Stomach (tissue), 19 donors: ENCODE measurements around the gene HOXD3. TPM values are rescaled to one million over a fixed set of nuclear protein-coding genes. Genes with fewer than 3 reads are reported as not detected.

Experiments used
- DNase-seq, 2 donors: peaks; one replicate each; pipeline versions ENCODE4 v3.0.0 to v3.0.0-alpha.2; 2013 to 2019
- H3K27ac ChIP-seq, 5 donors: fragments of 200-600 bp in 4 of 5; sonication (generic) in 4 of 5; one replicate each; pipeline ENCODE4 v1.5.1; 2013 to 2019; ENCODE audit warnings: mild to moderate bottlenecking in 1 of 5, moderate library complexity in 1 of 5
- H3K27me3 ChIP-seq, 3 donors: fragments of 200-600 bp; sonication (generic); one replicate each; pipeline ENCODE4 v1.5.1; 2017 to 2019; ENCODE audit warnings: mixed run types in 1 of 3
- H3K36me3 ChIP-seq, 4 donors: fragments of 200-600 bp; sonication (generic); 1 replicate in 3 of 4; 2 replicates in 1 of 4; pipeline ENCODE4 v1.5.1; 2016 to 2019
- H3K4me1 ChIP-seq, 4 donors: fragments of 200-600 bp; sonication (generic); one replicate each; pipeline ENCODE4 v1.5.1; 2016 to 2019
- H3K4me3 ChIP-seq, 4 donors: fragments of 200-600 bp; sonication (generic) in 3 of 4; one replicate each; pipeline ENCODE4 v1.5.1; 2016 to 2019; ENCODE audit warnings: mild to moderate bottlenecking in 1 of 4
- H3K9me3 ChIP-seq, 4 donors: fragments of 200-600 bp; sonication (generic); one replicate each; pipeline ENCODE4 v1.5.1; 2016 to 2019
- EP300 ChIP-seq: sonication (generic); formaldehyde crosslinking; IDR thresholded peaks from one replicate; pipeline ENCODE4 v1.6.1; 2017; ENCODE audit warnings: antibody characterized with exemption
- POLR2A ChIP-seq, 4 donors: fragments of 450-650 bp; IDR thresholded peaks; one replicate each; pipeline ENCODE4 v1.6.1; 2016; ENCODE audit warnings: antibody characterized with exemption in 4 of 4, control low read depth in 2 of 4, mild to moderate bottlenecking in 1 of 4, moderate library complexity in 1 of 4
- POLR2AphosphoS5 ChIP-seq, 3 donors: sonication (generic); formaldehyde crosslinking; IDR thresholded peaks; one replicate each; pipeline ENCODE4 v1.6.1; 2016; ENCODE audit warnings: antibody characterized with exemption in 3 of 3
- WGBS, 5 donors: extraction: QIAGEN DNeasy Blood & Tissue Kit in 3 of 5; methylation state at CpG; one replicate each; pipeline versions ENCODE4 v1.1.5 to v1.1.7; 2013 to 2018; 5-methylcytosine and 5-hydroxymethylcytosine counted together
- intact Hi-C: fragments of 100-400 bp; cut with DNase I; formaldehyde crosslinking; loops from one replicate; pipeline ENCODE4 v1.15.1; 2023; ENCODE audit warnings: low total_unique reads
- long read RNA-seq, 10 donors: transcript quantifications; one replicate each; lab custom pipeline, GENCODE V29; 2026
- polyA plus RNA-seq, 3 donors: library from polyadenylated mRNA; stranded (reverse); fragments of 200-250 nt; gene quantifications; one replicate each; pipeline ENCODE4 v1.2.3, GENCODE V29; 2013
- total RNA-seq, 5 donors: library from RNA; depleted of rRNA; stranded (reverse); fragments of >200 nt; gene quantifications; one replicate each; pipeline versions ENCODE4 v1.1.0 to v1.2.3, GENCODE V29; 2014 to 2016
- TF ChIP-seq, protein P1 (sequence below), 7 experiments: fragments of 450-650 bp in 4 of 7; fragments of 200-600 bp in 3 of 7; sonication (generic) in 3 of 7; IDR thresholded peaks; one replicate each; pipeline ENCODE4 v1.5.1; 2016 to 2019; ENCODE audit warnings: antibody characterized with exemption in 7 of 7, control low read depth in 2 of 7, mild to moderate bottlenecking in 1 of 7
- donor health status: healthy with polysubstance abuse.
- donor health status: Bipolar disorder and iron deficiency.
- donor health status: healthy.

HOXD3 gene
- total RNA-seq (10 to 100 TPM in 1 of 5 donors, 1 to 10 TPM in 2, not detected in 2; 1.5 to 11.0 (median 2.5) TPM), polyA plus RNA-seq (1 to 10 TPM in 1 of 3 donors, under 1 TPM in 2; 0.44 to 2.7 (median 0.78) TPM)
- long read RNA-seq, donor 1 = 0 reads
- long read RNA-seq, donor 2 = 0 reads
- long read RNA-seq, donor 3 = 0 reads
- long read RNA-seq, donor 4 = 0 reads
- long read RNA-seq, donor 5 = 0 reads
- long read RNA-seq, donor 6 = 0 reads
- long read RNA-seq, donor 7 = 0 reads
- long read RNA-seq, donor 8 = 0 reads
- long read RNA-seq, donor 9 = 0 reads
- long read RNA-seq, donor 10 = 0 reads

GRCh38 chr2:176156807-176157498 lies at the start of gene HOXD3:
Gene HOXD3 (plus strand): TSS chr2:176157307. CDS start chr2:176169115, 11,808 bp downstream.
- WGBS, 5 donors = 5 to 9% (median 6%) methylated on average over 39 to 48 of the region's 48 CpGs
- H3K4me3 ChIP-seq = peak within 1 kb of the TSS; percentile 14 to 39 (median 23)
- peaks cover 37 to 100% (median 99%) of the 10 kb centered on the region in 3 donors for H3K27me3 ChIP-seq
- peaks cover 0 to 8% (median 0%) of the 10 kb centered on the region in 4 donors for H3K9me3 ChIP-seq
- no peaks in the 10 kb centered on the region for H3K36me3 ChIP-seq
- DNase-seq = no peak
- intact Hi-C loops = no loop called here
- H3K4me1 ChIP-seq = peaks cover 12 to 60% (median 41%) of the 10 kb centered on the region in 4 donors
- H3K27ac ChIP-seq = no peak within 1 kb of the TSS
- no peak for TF ChIP-seq POLR2A (IDR thresholded peaks at IDR 0.05)
- TF ChIP-seq EP300 = no peak
- TF ChIP-seq, protein P1, sequence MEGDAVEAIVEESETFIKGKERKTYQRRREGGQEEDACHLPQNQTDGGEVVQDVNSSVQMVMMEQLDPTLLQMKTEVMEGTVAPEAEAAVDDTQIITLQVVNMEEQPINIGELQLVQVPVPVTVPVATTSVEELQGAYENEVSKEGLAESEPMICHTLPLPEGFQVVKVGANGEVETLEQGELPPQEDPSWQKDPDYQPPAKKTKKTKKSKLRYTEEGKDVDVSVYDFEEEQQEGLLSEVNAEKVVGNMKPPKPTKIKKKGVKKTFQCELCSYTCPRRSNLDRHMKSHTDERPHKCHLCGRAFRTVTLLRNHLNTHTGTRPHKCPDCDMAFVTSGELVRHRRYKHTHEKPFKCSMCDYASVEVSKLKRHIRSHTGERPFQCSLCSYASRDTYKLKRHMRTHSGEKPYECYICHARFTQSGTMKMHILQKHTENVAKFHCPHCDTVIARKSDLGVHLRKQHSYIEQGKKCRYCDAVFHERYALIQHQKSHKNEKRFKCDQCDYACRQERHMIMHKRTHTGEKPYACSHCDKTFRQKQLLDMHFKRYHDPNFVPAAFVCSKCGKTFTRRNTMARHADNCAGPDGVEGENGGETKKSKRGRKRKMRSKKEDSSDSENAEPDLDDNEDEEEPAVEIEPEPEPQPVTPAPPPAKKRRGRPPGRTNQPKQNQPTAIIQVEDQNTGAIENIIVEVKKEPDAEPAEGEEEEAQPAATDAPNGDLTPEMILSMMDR (IDR thresholded peaks at IDR 0.05) = no peak
- no peak for TF ChIP-seq POLR2AphosphoS5 (IDR thresholded peaks at IDR 0.05)

DNA sequence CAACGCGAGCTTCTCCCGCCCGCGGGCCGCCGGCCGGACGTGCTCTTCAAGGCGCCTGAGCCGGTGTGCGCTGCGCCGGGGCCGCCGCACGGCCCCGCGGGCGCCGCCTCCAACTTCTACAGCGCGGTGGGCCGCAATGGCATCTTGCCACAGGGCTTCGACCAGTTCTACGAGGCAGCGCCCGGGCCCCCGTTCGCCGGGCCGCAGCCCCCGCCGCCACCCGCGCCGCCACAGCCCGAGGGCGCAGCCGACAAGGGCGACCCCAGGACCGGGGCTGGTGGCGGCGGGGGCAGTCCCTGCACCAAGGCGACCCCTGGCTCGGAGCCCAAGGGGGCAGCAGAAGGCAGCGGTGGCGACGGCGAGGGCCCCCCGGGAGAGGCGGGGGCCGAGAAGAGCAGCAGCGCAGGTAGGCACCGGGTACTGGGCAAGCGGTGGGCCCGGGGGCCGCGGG lies 49.4 kb upstream of the HOXD3 start:
- intact Hi-C loops = no loop called here
- H3K4me3 ChIP-seq = peak overlapping the region in 2 of 4 donors; percentile 2 to 13
- peaks cover 63 to 100% (median 99%) of the 10 kb centered on the region in 3 donors for H3K27me3 ChIP-seq
- WGBS, 5 donors = 1 to 6% (median 4%) methylated on average over 16 to 59 of the region's 59 CpGs
- H3K9me3 ChIP-seq = peaks cover 0 to 25% (median 0%) of the 10 kb centered on the region in 4 donors
- no peaks in the 10 kb centered on the region for H3K36me3 ChIP-seq
- H3K4me1 ChIP-seq = peaks cover 30 to 61% (median 44%) of the 10 kb centered on the region in 4 donors
- H3K27ac ChIP-seq = no peak overlapping the region
- no peak for TF ChIP-seq EP300
- TF ChIP-seq, protein P1 (IDR thresholded peaks at IDR 0.05) = no peak
- TF ChIP-seq POLR2A (IDR thresholded peaks at IDR 0.05) = no peak
- TF ChIP-seq POLR2AphosphoS5 (IDR thresholded peaks at IDR 0.05) = no peak
- DNase-seq = no peak

DNA sequence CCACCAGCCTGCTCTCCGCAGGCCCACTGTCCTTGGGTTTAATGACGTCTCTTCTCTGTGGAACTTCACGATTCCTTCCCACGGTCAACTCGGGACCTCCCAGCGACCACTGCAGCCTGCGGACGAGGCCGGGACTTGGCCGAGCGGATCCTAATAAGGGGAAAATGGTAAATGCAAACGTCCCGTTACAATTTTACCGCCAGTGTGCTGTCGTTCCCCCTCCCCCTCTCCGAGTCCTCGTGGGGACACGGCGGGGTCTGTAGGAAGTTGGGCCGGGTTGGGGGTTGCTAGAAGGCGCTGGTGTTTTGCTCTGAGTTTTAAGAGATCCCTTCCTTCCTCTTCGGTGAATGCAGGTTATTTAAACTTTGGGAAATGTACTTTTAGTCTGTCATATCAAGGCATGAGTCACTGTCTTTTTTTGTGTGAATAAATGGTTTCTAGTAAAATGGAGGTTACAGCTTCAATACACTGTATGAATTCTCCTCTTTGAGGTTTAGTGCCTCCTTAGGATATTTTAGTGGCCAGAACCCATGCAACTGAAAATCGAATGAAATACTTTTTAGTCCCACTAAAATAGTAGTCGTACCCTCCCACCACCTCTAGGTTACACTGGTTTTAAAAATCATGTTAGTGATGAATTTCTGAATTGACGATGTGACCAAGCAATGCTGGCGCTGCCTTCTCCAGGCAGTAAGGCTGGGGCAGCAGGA lies 47.8 kb upstream of the HOXD3 start:
- no peak overlapping the region for H3K4me3 ChIP-seq
- no peaks in the 10 kb centered on the region for H3K36me3 ChIP-seq
- intact Hi-C loops = no loop called here
- no peak for DNase-seq
- WGBS, 5 donors = 8 to 13% (median 11%) methylated on average over 26 of the region's 26 CpGs
- TF ChIP-seq EP300 = no peak
- TF ChIP-seq POLR2AphosphoS5 (IDR thresholded peaks at IDR 0.05) = no peak
- TF ChIP-seq, protein P1 (IDR thresholded peaks at IDR 0.05) = no peak
- no peak for TF ChIP-seq POLR2A (IDR thresholded peaks at IDR 0.05)
- H3K27me3 ChIP-seq = peaks cover 56 to 100% (median 99%) of the 10 kb centered on the region in 3 donors
- H3K4me1 ChIP-seq = peaks cover 27 to 55% (median 40%) of the 10 kb centered on the region in 4 donors
- H3K9me3 ChIP-seq = peaks cover 0 to 25% (median 0%) of the 10 kb centered on the region in 4 donors
- no peak overlapping the region for H3K27ac ChIP-seq

DNA sequence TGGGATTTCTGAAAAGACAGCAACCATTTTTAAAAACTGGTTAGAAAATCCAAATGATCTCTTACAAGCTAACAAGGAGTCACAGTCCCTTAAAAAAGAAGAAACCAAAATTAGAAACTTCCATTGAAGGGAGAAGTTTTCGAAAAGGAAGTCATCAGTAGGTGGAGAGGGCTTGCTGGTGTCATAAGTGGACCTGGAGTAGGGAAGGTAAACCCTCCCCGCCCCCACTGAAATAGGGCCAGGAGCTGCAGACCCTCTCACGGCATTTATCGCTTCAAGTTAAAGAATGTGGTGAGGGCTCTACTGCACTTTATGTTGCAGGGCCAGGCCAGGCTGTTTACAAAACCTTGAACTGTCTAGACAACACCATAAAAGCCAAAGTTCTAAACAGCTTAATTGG lies 47.2 kb upstream of the HOXD3 start:
- no peaks in the 10 kb centered on the region for H3K36me3 ChIP-seq
- H3K27ac ChIP-seq = no peak overlapping the region
- no peak for DNase-seq
- no peak overlapping the region for H3K4me3 ChIP-seq
- peaks cover 21 to 49% (median 34%) of the 10 kb centered on the region in 4 donors for H3K4me1 ChIP-seq
- 10 to 22% (median 13%) methylated on average over 4 of the region's 4 CpGs for WGBS, 5 donors
- intact Hi-C loops = no loop called here
- H3K27me3 ChIP-seq = peaks cover 56 to 100% (median 99%) of the 10 kb centered on the region in 3 donors
- no peak for TF ChIP-seq POLR2A (IDR thresholded peaks at IDR 0.05)
- TF ChIP-seq EP300 = no peak
- TF ChIP-seq, protein P1 (IDR thresholded peaks at IDR 0.05) = no peak
- TF ChIP-seq POLR2AphosphoS5 (IDR thresholded peaks at IDR 0.05) = no peak
- H3K9me3 ChIP-seq = peaks cover 0 to 21% (median 0%) of the 10 kb centered on the region in 4 donors
